Panc1 (cell line): ENCODE results near the gene MED13L. TPM values are rescaled to one million over a fixed set of nuclear protein-coding genes. Genes with fewer than 3 reads are reported as not detected.

ENCODE experiments used
- ATAC-seq: fragments of 200-7000 bp; cut with Tn5 transposase; 2 replicates; pipeline ENCODE4 v1.9.1; 2020; ENCODE audit warnings: mild to moderate bottlenecking, moderate library complexity
- BruUV-seq: library from RNA; stranded (reverse); fragments of 400-500 nt; replicated peaks from 2 replicates; lab custom pipeline; 2021; lab: Mats Ljungman, UMichigan
- CTCF ChIA-PET: fragments of 300-600 bp; sonication (Branson Sonifier 250); formaldehyde crosslinking; loops from one replicate; lab custom pipeline; 2022; ENCODE audit warnings: antibody characterized with exemption; lab: Charles Lee
- POLR2A ChIA-PET: fragments of 300-600 bp; sonication (Branson Sonifier 250); formaldehyde crosslinking; loops from one replicate; lab custom pipeline; 2022; ENCODE audit warnings: antibody characterized with exemption; lab: Charles Lee
- DNase-seq: peaks from one replicate; pipeline ENCODE4 v3.0.0-alpha.2; 2010; ENCODE audit warnings: low read depth, low spot score
- H3K27ac ChIP-seq: 2 replicates; pipeline ENCODE4 v1.5.1; 2011; ENCODE audit warnings: mild to moderate bottlenecking, low read length, inconsistent platforms
- H3K27me3 ChIP-seq: fragments of 200-500 bp; sonication (Bioruptor generic); 2 replicates; pipeline ENCODE4 v1.6.0; 2014; ENCODE audit warnings: low read length, inconsistent platforms; ENCODE audit not compliant: control insufficient read depth, insufficient read depth
- H3K36me3 ChIP-seq: fragments of 200-500 bp; sonication (Bioruptor generic); 2 replicates; pipeline ENCODE4 v1.5.1; 2014; ENCODE audit warnings: inconsistent platforms, mild to moderate bottlenecking, low read length, moderate library complexity; ENCODE audit not compliant: control insufficient read depth, insufficient read depth
- H3K4me1 ChIP-seq: 2 replicates; pipeline ENCODE4 v1.5.1; 2011; ENCODE audit warnings: inconsistent platforms, mild to moderate bottlenecking, low read length, moderate library complexity; ENCODE audit not compliant: control insufficient read depth, insufficient read depth
- H3K4me3 ChIP-seq, 2 experiments: 2 replicates each; pipeline ENCODE4 v1.5.1; 2011 to 2012; ENCODE audit warnings: low read depth in 2 of 2, low read length in 2 of 2, mild to moderate bottlenecking in 2 of 2, inconsistent platforms in 1 of 2, moderate library complexity in 1 of 2
- H3K9me3 ChIP-seq: fragments of 200-500 bp; sonication (Bioruptor generic); 2 replicates; pipeline ENCODE4 v1.5.1; 2014; ENCODE audit warnings: low read depth, mild to moderate bottlenecking, inconsistent platforms, low read length, moderate library complexity; ENCODE audit not compliant: control insufficient read depth, insufficient read depth
- POLR2AphosphoS5 ChIP-seq: IDR thresholded peaks from 2 replicates; pipeline ENCODE4 v1.6.1; 2012; ENCODE audit warnings: mild to moderate bottlenecking, low read depth, low read length, moderate library complexity
- SIN3A ChIP-seq: IDR thresholded peaks from 2 replicates; pipeline ENCODE4 v1.6.1; 2012; ENCODE audit warnings: low read depth, mild to moderate bottlenecking, low read length, moderate library complexity, borderline replicate concordance; ENCODE audit not compliant: insufficient read depth
- TCF7L2 ChIP-seq: IDR thresholded peaks from 2 replicates; pipeline ENCODE4 v1.6.1; 2011; ENCODE audit warnings: mild to moderate bottlenecking, low read depth, low read length, inconsistent platforms
- in situ Hi-C: cut with HindIII; loops from 2 replicates; pipeline ENCODE4 v1.10.0; 2016; ENCODE audit warnings: low sequenced_read_pairs, low pct_unique_long_range_greater_than_20kb
- intact Hi-C: fragments of 100-400 bp; cut with micrococcal nuclease; formaldehyde crosslinking; loops from one replicate; pipeline ENCODE4 v1.10.0; 2022; ENCODE audit not compliant: unreplicated experiment
- total RNA-seq: library from RNA; stranded (reverse); gene quantifications from one replicate; pipeline ENCODE4 v1.2.1, GENCODE V29; 2021; ENCODE audit not compliant: unreplicated experiment
- TF ChIP-seq, protein P1 (sequence below), 2 experiments: IDR thresholded peaks; 2 replicates each; pipeline ENCODE4 v1.6.1; 2011 to 2012; ENCODE audit warnings: low read depth in 2 of 2, control low read depth in 1 of 2, low read length in 1 of 2, mild to moderate bottlenecking in 1 of 2, moderate library complexity in 1 of 2; ENCODE audit not compliant: insufficient read depth in 1 of 2
- TF ChIP-seq, protein P2 (sequence below): fragments of 450-650 bp; IDR thresholded peaks from 2 replicates; pipeline ENCODE4 v1.5.1; 2017; ENCODE audit warnings: mild to moderate bottlenecking

Gene MED13L
- total RNA-seq, 1 experiment from 2014 or later, result 170 TPM

DNA sequence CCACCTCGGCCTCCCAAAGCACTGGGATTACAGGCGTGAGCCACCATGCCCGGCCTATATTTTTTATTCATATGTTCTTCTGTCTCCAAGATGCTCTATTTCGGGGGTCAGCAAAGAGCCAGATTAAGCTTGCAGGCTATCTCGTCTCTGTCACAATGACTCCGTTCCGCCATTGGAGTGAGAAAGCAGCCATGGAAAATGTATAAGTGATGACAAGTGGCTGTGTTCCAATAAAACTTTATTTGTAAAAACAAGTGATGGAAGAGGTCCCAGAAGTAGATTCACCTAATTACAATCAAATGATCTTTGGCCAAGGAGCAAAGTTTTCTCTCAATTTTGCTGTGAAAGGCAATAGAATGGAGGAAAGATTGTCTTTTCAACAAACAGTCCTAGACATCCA, 342.6 kb downstream of the MED13L start:
- DNase-seq (no peak), ATAC-seq (no peak)
- intact Hi-C loops (no loop called here), in situ Hi-C loops (no loop called here)
- 0 out of 2 replicates have a peak, but pooled peaks cover 2% of the 10 kb centered on the region for H3K27me3 ChIP-seq
- TF ChIP-seq, protein P1, sequence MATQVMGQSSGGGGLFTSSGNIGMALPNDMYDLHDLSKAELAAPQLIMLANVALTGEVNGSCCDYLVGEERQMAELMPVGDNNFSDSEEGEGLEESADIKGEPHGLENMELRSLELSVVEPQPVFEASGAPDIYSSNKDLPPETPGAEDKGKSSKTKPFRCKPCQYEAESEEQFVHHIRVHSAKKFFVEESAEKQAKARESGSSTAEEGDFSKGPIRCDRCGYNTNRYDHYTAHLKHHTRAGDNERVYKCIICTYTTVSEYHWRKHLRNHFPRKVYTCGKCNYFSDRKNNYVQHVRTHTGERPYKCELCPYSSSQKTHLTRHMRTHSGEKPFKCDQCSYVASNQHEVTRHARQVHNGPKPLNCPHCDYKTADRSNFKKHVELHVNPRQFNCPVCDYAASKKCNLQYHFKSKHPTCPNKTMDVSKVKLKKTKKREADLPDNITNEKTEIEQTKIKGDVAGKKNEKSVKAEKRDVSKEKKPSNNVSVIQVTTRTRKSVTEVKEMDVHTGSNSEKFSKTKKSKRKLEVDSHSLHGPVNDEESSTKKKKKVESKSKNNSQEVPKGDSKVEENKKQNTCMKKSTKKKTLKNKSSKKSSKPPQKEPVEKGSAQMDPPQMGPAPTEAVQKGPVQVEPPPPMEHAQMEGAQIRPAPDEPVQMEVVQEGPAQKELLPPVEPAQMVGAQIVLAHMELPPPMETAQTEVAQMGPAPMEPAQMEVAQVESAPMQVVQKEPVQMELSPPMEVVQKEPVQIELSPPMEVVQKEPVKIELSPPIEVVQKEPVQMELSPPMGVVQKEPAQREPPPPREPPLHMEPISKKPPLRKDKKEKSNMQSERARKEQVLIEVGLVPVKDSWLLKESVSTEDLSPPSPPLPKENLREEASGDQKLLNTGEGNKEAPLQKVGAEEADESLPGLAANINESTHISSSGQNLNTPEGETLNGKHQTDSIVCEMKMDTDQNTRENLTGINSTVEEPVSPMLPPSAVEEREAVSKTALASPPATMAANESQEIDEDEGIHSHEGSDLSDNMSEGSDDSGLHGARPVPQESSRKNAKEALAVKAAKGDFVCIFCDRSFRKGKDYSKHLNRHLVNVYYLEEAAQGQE (IDR thresholded peaks at IDR 0.05; ENCODE audit: insufficient read depth in 1 of 2, low read depth in 2 of 2, low read length in 1 of 2), result no peak
- TF ChIP-seq, protein P2, sequence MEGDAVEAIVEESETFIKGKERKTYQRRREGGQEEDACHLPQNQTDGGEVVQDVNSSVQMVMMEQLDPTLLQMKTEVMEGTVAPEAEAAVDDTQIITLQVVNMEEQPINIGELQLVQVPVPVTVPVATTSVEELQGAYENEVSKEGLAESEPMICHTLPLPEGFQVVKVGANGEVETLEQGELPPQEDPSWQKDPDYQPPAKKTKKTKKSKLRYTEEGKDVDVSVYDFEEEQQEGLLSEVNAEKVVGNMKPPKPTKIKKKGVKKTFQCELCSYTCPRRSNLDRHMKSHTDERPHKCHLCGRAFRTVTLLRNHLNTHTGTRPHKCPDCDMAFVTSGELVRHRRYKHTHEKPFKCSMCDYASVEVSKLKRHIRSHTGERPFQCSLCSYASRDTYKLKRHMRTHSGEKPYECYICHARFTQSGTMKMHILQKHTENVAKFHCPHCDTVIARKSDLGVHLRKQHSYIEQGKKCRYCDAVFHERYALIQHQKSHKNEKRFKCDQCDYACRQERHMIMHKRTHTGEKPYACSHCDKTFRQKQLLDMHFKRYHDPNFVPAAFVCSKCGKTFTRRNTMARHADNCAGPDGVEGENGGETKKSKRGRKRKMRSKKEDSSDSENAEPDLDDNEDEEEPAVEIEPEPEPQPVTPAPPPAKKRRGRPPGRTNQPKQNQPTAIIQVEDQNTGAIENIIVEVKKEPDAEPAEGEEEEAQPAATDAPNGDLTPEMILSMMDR, result no peak
- no peak for TF ChIP-seq TCF7L2
- CTCF ChIA-PET, result no interaction called here
- H3K36me3 ChIP-seq, result no peaks in the 10 kb centered on the region
- no TSS peak for BruUV-seq
- H3K27ac ChIP-seq, result no peak overlapping the region
- H3K9me3 ChIP-seq, result peaks cover 7% of the 10 kb centered on the region; the same call in 1 of the 2 replicates
- no peaks in the 10 kb centered on the region for H3K4me1 ChIP-seq
- POLR2A ChIA-PET, result no interaction called here
- no peak overlapping the region for H3K4me3 ChIP-seq

DNA sequence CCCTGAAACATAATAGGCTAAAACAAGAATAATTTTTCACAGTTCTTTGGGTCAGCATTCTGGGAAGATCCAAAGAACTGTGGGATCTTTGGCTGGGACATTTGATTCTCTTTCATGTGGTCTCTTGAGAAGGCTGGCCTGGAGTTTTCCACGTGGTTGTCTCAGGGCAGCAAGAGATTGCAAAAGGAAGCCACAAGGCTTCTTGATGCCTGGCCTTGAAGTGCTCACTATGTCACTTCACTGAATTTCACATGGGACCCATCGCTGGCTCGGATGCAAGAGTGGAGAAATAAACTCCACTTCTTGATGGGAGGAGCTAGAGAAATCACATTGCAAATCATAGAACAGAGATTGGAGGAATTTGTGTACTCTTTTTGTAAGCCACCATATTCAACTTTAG, 343.4 kb downstream of the MED13L start:
- no TSS peak for BruUV-seq
- no peak for TF ChIP-seq POLR2AphosphoS5
- TF ChIP-seq, protein P1 (IDR thresholded peaks at IDR 0.05; ENCODE audit: insufficient read depth in 1 of 2, low read depth in 2 of 2, low read length in 1 of 2), result no peak
- TF ChIP-seq, protein P2, result no peak
- no peak for TF ChIP-seq TCF7L2
- no peak for TF ChIP-seq SIN3A
- DNase-seq (no peak), ATAC-seq (no peak)
- Histone ChIP-seq H3K36me3 (no peaks in the 10 kb centered on the region), H3K4me3 (no peak overlapping the region), H3K27ac (no peak overlapping the region), H3K4me1 (no peaks in the 10 kb centered on the region), H3K9me3 (peaks cover 5% of the 10 kb centered on the region; the same call in 1 of the 2 replicates), H3K27me3 (0 out of 2 replicates have a peak, but pooled peaks cover 2% of the 10 kb centered on the region)
- in situ Hi-C loops (no loop called here), intact Hi-C loops (no loop called here)
- ChIA-PET CTCF (interaction anchor here (0.6 kb wide), 1 partner anchor 770 kb away, joined by 3 read pairs; no protein-coding TSS in a partner anchor), POLR2A (no interaction called here)
